OCI-LY7 (cell line): ENCODE measurements around the gene CRABP2.

Source experiments
- CTCF ChIP-seq: fragments of 200-600 bp; sonication (generic); conservative IDR thresholded peaks from 2 replicates; pipeline ENCODE4 v1.5.1; 2014; ENCODE audit warnings: mild to moderate bottlenecking, antibody characterized with exemption, low read length, moderate library complexity, mixed read lengths
- EZH2phosphoT487 ChIP-seq: fragments of 200-600 bp; sonication (generic); IDR thresholded peaks from 2 replicates; pipeline ENCODE4 v1.6.1; 2018; ENCODE audit warnings: low read depth, borderline replicate concordance, mild to moderate bottlenecking, mixed run types, antibody characterized with exemption, low read length, moderate library complexity, mixed read lengths

DNA sequence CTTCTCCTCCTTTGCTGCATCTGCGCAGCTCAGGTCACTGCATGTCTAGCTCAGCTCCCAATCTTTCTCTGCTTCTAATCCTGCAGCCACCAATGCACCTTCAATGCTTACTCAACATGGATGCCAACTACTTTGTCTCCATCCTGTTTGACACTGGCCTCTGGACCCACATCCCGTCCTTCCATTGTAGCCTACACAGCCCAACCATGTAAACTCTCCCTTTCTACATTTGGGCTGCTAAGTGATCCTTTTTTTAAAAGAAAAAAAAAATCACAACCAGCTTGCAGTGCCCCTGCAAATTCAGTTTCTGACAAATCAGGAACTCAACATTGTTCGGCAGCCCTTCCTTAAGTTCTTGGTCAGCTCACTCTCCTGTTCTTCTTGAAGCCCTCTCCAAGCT is 9.4 kb upstream of the CRABP2 start:
- TF ChIP-seq EZH2phosphoT487 (no peak), CTCF (no peak)
